22Rv1 (cell line): ENCODE results near the gene DNAJA2.

Experiments
- H3K27ac ChIP-seq: fragments of 450-650 bp; 2 replicates; pipeline ENCODE4 v1.5.1; 2017
- ZFX ChIP-seq: fragments of 450-650 bp; IDR thresholded peaks from 2 replicates; pipeline ENCODE4 v1.6.1; 2017; ENCODE audit warnings: antibody characterized with exemption, borderline replicate concordance
- TF ChIP-seq, protein P1 (sequence below): fragments of 450-650 bp; IDR thresholded peaks from 2 replicates; pipeline ENCODE4 v1.5.1; 2017; ENCODE audit warnings: mild to moderate bottlenecking

Gene DNAJA2

GRCh38 chr16:46975165-46975564 lies 1.7 kb upstream of the DNAJA2 start:
- TF ChIP-seq, protein P1, sequence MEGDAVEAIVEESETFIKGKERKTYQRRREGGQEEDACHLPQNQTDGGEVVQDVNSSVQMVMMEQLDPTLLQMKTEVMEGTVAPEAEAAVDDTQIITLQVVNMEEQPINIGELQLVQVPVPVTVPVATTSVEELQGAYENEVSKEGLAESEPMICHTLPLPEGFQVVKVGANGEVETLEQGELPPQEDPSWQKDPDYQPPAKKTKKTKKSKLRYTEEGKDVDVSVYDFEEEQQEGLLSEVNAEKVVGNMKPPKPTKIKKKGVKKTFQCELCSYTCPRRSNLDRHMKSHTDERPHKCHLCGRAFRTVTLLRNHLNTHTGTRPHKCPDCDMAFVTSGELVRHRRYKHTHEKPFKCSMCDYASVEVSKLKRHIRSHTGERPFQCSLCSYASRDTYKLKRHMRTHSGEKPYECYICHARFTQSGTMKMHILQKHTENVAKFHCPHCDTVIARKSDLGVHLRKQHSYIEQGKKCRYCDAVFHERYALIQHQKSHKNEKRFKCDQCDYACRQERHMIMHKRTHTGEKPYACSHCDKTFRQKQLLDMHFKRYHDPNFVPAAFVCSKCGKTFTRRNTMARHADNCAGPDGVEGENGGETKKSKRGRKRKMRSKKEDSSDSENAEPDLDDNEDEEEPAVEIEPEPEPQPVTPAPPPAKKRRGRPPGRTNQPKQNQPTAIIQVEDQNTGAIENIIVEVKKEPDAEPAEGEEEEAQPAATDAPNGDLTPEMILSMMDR, result no peak
- no peak for TF ChIP-seq ZFX
- peak overlapping the region; percentile 91 for H3K27ac ChIP-seq

DNA sequence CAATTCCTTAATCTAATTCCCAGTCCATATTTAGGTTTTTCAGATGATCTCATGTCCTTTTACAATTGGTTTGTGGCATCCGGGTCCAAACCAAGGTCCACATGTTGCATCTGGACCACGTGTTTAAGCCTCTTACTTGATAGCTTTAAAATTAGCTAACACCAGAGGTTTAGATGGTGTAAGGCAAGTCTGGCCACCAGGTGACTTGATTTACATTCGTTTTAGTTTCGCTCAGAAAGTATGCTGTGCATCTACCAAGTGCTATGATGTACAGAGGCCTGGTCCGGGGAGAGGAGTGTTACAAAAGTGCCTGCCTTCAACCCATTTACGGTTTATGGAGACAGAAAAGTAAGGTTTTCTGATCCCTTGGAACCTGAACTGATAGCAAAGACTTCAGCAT lies 878 bp upstream of the DNAJA2 start:
- H3K27ac ChIP-seq, result peak overlapping the region; percentile 91
- no peak for TF ChIP-seq ZFX
- TF ChIP-seq, protein P1, result no peak

- peak overlapping the region; percentile 91 for H3K27ac ChIP-seq
- TF ChIP-seq, protein P1, result no peak
- no peak for TF ChIP-seq ZFX
Observed at GRCh38 chr16:46973996-46974324, 486 bp upstream of the DNAJA2 start.

- H3K27ac ChIP-seq, result peak overlapping the region; percentile 91
- TF ChIP-seq ZFX, result no peak
- TF ChIP-seq, protein P1, result no peak
Observed at GRCh38 chr16:46972429-46973206, 856 bp downstream of the DNAJA2 start.

DNA sequence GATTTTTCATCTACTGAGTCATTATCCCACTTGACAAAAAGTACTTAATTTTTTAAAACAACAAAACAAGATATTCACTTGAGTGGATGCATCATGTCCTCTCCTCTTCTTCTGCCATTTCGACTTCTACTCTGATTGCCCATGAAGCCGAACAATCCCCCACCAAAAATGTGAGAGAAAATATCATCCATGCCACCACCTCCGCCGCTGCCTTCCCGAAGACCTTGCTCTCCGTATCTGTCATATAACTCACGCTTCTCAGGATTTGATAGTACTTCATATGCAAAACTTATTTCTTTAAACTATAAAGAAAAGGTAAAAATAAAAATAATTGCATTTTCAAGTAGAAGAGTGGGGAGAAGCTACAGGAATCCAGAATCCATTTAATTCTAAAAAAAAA lies 2.2 kb downstream of the DNAJA2 start:
- no peak for TF ChIP-seq ZFX
- TF ChIP-seq, protein P1, result no peak
- H3K27ac ChIP-seq, result no peak overlapping the region

DNA sequence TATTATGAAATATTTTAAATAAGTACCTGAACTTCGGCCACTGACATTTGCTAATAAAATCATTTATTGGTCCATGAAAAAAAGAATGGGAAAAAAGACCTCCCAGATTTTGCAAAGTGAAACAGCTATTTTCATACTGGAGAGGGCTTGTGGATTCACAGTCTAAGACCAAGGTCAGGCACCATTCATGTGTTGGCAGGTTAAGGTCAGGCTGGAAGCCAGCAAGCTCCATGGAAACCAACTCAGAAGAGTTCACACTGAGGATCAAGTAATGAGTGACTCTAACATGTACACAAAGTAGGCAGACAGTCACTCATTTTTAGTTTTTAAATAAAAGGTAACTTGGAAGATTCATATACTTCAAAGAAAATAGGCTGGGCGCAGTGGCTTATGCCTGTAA lies 3.4 kb downstream of the DNAJA2 start:
- TF ChIP-seq ZFX, result no peak
- TF ChIP-seq, protein P1, result no peak
- H3K27ac ChIP-seq, result no peak overlapping the region

DNA sequence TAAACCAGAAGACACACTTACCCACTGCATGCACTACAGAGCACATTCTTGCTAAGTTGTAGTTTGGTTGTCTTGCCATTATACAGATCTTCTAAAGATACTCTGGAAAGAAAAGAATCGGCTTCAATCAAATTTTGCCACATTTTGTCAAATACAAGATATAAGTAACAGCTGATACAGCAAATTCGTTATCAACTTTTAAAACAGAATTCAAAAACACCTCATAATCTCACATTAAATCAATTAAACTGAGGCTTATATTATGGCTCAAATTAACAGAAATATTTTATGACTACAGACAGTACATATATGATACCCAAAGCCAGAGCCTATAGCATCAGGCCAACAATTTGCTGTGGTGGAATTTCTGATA lies 5.4 kb downstream of the DNAJA2 start:
- TF ChIP-seq, protein P1, result no peak
- no peak for TF ChIP-seq ZFX
- no peak overlapping the region for H3K27ac ChIP-seq
